ENCODE data around the gene RITA1.

GRCh38 chr12:113136128-113136989 is 49.2 kb upstream of the RITA1 start:
- TF ChIP-seq CTCF (IDR thresholded peaks at IDR 0.05) = no peak
- no peak for TF ChIP-seq POLR2A (IDR thresholded peaks at IDR 0.05)
- TF ChIP-seq EP300 (IDR thresholded peaks at IDR 0.05) = no peak

All from ovary (tissue), 3 donors.